ENCODE results near the gene HDDC2. TPM values are rescaled to one million over a fixed set of nuclear protein-coding genes. Genes with fewer than 3 reads are reported as not detected.

Gene HDDC2
- total RNA-seq, 2 experiments from 2014 or later, result 61.3 to 72.3 TPM

DNA sequence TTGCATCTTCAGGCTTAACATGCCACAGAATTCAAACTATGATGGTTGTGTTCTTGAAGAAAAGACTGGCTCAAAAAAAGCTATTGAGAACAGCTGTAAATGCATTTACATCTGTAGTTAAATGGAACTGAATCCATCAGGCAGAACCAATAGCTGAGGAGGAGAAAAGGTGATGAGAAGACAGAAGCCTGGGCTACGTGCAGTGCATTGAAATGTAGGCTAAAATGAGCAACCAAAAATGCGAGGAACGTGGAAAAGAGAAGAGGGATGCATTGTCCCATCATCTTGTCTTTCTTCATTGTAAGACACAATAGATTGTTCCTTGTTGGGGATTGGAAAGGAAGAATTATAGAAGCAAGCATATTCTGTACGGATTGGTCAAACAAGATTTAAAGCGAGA is 13.8 kb upstream of the HDDC2 start:
- POLR2A ChIA-PET, result no interaction called here
- no peak overlapping the region for H3K27ac Mint-ChIP-seq
- peaks cover 1% of the 10 kb centered on the region for H3K4me1 Mint-ChIP-seq
- ATAC-seq (ENCODE audit: low read depth) (no peak), DNase-seq (no peak)
- no peaks in the 10 kb centered on the region for H3K9me3 Mint-ChIP-seq
- H3K4me3 Mint-ChIP-seq, result no peak overlapping the region
- peaks cover 16% of the 10 kb centered on the region for H3K27me3 Mint-ChIP-seq
- no peaks in the 10 kb centered on the region for H3K36me3 Mint-ChIP-seq

DNA sequence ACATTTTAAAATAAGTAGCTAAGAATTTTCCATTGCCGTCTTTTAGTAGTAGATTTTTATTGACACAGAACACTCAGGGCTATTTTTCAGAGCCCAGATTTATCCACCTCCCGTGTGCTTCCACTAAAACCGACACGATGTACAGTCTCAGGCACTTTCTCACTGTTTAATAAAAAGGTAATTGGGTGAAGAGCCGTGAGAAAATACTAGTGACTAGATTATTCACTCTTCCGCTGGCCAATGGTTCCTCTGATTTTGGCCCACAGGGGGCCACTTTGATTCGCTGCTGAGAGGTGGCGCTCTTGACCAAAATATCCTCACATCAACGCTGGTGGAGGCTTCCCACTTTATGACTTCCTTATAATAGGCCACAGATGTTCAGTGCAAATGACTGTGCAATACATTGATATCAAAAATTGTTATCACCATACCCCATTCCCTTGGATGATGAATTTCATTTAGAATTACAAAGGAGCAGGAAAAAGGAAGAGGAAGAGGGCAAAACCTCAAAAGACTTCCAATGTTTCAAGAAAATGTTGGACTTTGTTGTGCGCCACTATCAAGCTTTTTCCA is 12.3 kb upstream of the HDDC2 start:
- H3K36me3 Mint-ChIP-seq, result no peaks in the 10 kb centered on the region
- H3K4me3 Mint-ChIP-seq, result no peak overlapping the region
- H3K27me3 Mint-ChIP-seq, result peaks cover 18% of the 10 kb centered on the region
- no peak overlapping the region for H3K27ac Mint-ChIP-seq
- peaks cover 1% of the 10 kb centered on the region for H3K4me1 Mint-ChIP-seq
- DNase-seq (peak; percentile 43), ATAC-seq (ENCODE audit: low read depth) (peak; percentile 56)
- POLR2A ChIA-PET, result interaction anchor here (0.5 kb wide), 1 partner anchor 438 kb away, joined by 4 read pairs; no protein-coding TSS in a partner anchor
- H3K9me3 Mint-ChIP-seq, result no peaks in the 10 kb centered on the region

GRCh38 chr6:125312950-125313349 is 11.2 kb upstream of the HDDC2 start:
- H3K36me3 Mint-ChIP-seq, result no peaks in the 10 kb centered on the region
- H3K9me3 Mint-ChIP-seq, result no peaks in the 10 kb centered on the region
- H3K4me3 Mint-ChIP-seq, result no peak overlapping the region
- peaks cover 5% of the 10 kb centered on the region for H3K4me1 Mint-ChIP-seq
- peaks cover 21% of the 10 kb centered on the region for H3K27me3 Mint-ChIP-seq
- ATAC-seq (ENCODE audit: low read depth) (no peak), DNase-seq (no peak)
- H3K27ac Mint-ChIP-seq, result no peak overlapping the region
- POLR2A ChIA-PET, result interaction anchor here (0.7 kb wide), 1 partner anchor 1524 kb away, joined by 3 read pairs; no protein-coding TSS in a partner anchor

DNA sequence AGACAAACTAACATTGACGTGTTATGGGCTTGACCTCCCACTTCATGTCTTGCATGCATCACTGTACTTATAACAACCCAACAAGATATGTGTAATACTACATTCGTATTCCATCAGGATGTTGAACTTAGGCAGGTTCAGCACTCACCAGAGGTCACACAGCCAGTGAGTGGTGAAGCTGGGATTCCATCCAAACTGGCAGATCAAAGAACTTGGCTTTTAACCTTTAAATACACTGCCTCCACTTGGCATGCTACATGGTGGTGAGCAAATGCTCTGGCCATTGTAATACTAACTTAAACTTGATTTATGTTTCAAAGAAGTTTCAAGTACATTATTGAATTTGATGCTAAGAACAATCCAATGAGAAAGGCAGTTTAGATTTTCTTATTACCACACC is 10.7 kb upstream of the HDDC2 start:
- Mint-ChIP-seq H3K36me3 (no peaks in the 10 kb centered on the region), H3K9me3 (no peaks in the 10 kb centered on the region), H3K27ac (no peak overlapping the region), H3K4me3 (no peak overlapping the region), H3K4me1 (peaks cover 10% of the 10 kb centered on the region), H3K27me3 (peaks cover 21% of the 10 kb centered on the region)
- ATAC-seq (ENCODE audit: low read depth) (no peak), DNase-seq (no peak)
- POLR2A ChIA-PET, result no interaction called here

- DNase-seq, result no peak
These were observed 9.4 kb upstream of the HDDC2 start for GRCh38 chr6:125310994-125311649.

DNA sequence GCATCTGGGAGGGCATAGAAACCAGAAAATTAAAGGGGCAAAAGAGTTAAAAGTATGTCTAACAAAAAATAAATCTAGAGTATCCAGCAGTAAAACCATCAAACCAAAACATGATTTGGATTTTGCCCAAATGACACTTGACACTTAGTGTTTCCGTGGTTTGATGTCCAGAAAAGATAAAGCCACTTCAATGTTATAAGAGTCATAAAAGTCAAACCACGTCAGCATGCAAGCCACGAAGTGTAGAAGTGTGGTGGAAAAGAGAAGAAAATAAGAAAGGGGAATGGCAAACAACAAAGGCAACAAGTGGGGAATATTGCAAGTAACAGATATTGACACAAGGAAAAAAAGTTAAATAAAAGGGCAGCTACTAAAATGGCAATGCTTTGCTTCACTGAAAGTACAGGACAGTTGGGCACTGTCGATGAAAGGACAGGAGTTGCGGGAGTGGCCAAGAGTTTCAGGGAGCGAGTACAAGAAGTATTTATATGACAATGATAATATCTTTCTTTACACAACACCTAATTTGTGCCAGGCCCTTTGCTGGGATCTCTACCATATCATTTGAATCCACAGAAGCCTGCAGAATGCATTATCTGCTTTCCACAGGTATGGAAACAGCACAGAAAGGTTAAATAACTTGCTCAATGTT is 6.3 kb upstream of the HDDC2 start:
- Mint-ChIP-seq H3K9me3 (no peaks in the 10 kb centered on the region), H3K27me3 (peaks cover 39% of the 10 kb centered on the region), H3K36me3 (peaks cover 2% of the 10 kb centered on the region), H3K4me1 (peaks cover 14% of the 10 kb centered on the region), H3K27ac (no peak overlapping the region), H3K4me3 (no peak overlapping the region)
- POLR2A ChIA-PET, result no interaction called here
- DNase-seq (no peak), ATAC-seq (ENCODE audit: low read depth) (no peak)

More at GRCh38 chr6:125310994-125311649, 9.4 kb upstream of the HDDC2 start:
- Mint-ChIP-seq H3K27ac (no peak overlapping the region), H3K27me3 (peaks cover 23% of the 10 kb centered on the region), H3K4me3 (no peak overlapping the region), H3K36me3 (no peaks in the 10 kb centered on the region), H3K4me1 (peaks cover 10% of the 10 kb centered on the region), H3K9me3 (no peaks in the 10 kb centered on the region)
- ATAC-seq (ENCODE audit: low read depth), result peak; percentile 66
- POLR2A ChIA-PET, result no interaction called here

GRCh38 chr6:125307150-125307838 is 5.5 kb upstream of the HDDC2 start:
- H3K27me3 Mint-ChIP-seq, result peaks cover 33% of the 10 kb centered on the region
- no peak for DNase-seq
- H3K9me3 Mint-ChIP-seq, result no peaks in the 10 kb centered on the region
- no peak overlapping the region for H3K4me3 Mint-ChIP-seq
- H3K27ac Mint-ChIP-seq, result no peak overlapping the region
- peaks cover 21% of the 10 kb centered on the region for H3K4me1 Mint-ChIP-seq
- POLR2A ChIA-PET, result no interaction called here
- no peak for ATAC-seq (ENCODE audit: low read depth)
- H3K36me3 Mint-ChIP-seq, result peaks cover 4% of the 10 kb centered on the region

- Mint-ChIP-seq H3K9me3 (no peaks in the 10 kb centered on the region), H3K4me1 (peaks cover 24% of the 10 kb centered on the region), H3K27me3 (peaks cover 30% of the 10 kb centered on the region), H3K4me3 (no peak overlapping the region), H3K36me3 (peaks cover 6% of the 10 kb centered on the region), H3K27ac (no peak overlapping the region)
- DNase-seq (no peak), ATAC-seq (ENCODE audit: low read depth) (no peak)
- POLR2A ChIA-PET, result no interaction called here
These were observed 5.0 kb upstream of the HDDC2 start for GRCh38 chr6:125306756-125307149.

- Mint-ChIP-seq H3K27ac (no peak overlapping the region), H3K4me1 (peaks cover 34% of the 10 kb centered on the region), H3K27me3 (peaks cover 26% of the 10 kb centered on the region), H3K4me3 (no peak overlapping the region), H3K9me3 (no peaks in the 10 kb centered on the region), H3K36me3 (peaks cover 9% of the 10 kb centered on the region)
- no peak for DNase-seq
- POLR2A ChIA-PET, result interaction anchor here (1.0 kb wide), 1 partner anchor 485 kb away, joined by 4 read pairs; the partner anchor contains the start of gene NCOA7
- ATAC-seq (ENCODE audit: low read depth), result no peak
These were observed 3.3 kb upstream of the HDDC2 start for GRCh38 chr6:125304970-125305660.

GRCh38 chr6:125303512-125303854 is 1.7 kb upstream of the HDDC2 start:
- Mint-ChIP-seq H3K4me1 (peaks cover 42% of the 10 kb centered on the region), H3K4me3 (no peak overlapping the region), H3K27me3 (peaks cover 25% of the 10 kb centered on the region), H3K36me3 (peaks cover 20% of the 10 kb centered on the region), H3K27ac (no peak overlapping the region), H3K9me3 (no peaks in the 10 kb centered on the region)
- ATAC-seq (ENCODE audit: low read depth) (no peak), DNase-seq (no peak)
- POLR2A ChIA-PET, result no interaction called here

DNA sequence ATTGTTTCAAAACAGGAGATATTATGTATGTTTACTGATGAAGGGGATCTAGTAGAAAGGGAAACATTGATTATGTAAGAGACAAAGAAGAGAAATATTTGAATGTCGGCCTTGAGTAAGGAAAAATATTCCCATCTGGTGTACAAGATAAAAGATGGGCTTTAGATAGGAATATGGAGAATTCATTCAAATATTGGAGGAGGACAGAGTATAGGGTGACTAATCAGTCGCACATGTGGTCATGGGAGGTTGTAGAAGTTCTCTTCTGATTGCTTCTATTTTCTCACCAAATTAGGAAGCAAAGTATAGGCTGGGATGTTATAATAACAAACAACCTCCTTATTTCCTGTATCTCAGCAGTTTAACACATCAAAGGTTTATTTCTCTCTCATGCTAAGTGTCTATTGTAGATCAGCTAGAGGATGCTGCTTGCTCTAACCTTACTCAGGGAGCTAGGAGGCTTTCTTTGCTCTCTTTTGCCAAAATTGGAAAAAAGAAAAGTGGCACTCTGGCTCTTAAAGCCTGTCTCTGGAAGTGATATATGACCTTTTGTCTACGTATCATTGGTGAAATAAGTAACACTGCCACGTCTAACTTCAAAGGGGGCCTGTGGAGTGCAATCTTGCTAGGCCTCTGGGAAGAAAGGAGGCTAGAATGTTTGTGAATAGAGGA is 1.2 kb upstream of the HDDC2 start:
- H3K36me3 Mint-ChIP-seq, result peaks cover 23% of the 10 kb centered on the region
- POLR2A ChIA-PET, result interaction anchor here (2.0 kb wide), 1 partner anchor 487 kb away, joined by 14 read pairs; the partner anchor contains the start of gene NCOA7
- peak overlapping the region; percentile 90 for H3K27ac Mint-ChIP-seq
- DNase-seq, result no peak
- ATAC-seq (ENCODE audit: low read depth), result peak; percentile 50
- peak overlapping the region; percentile 92 for H3K4me3 Mint-ChIP-seq
- H3K4me1 Mint-ChIP-seq, result peaks cover 41% of the 10 kb centered on the region
- peaks cover 23% of the 10 kb centered on the region for H3K27me3 Mint-ChIP-seq
- H3K9me3 Mint-ChIP-seq, result no peaks in the 10 kb centered on the region

- Mint-ChIP-seq H3K4me3 (peak overlapping the region; percentile 92), H3K4me1 (peaks cover 38% of the 10 kb centered on the region), H3K27me3 (peaks cover 15% of the 10 kb centered on the region), H3K36me3 (peaks cover 37% of the 10 kb centered on the region), H3K9me3 (no peaks in the 10 kb centered on the region), H3K27ac (peak overlapping the region; percentile 87)
- ATAC-seq (ENCODE audit: low read depth), result no peak
- POLR2A ChIA-PET, result interaction anchor here (0.8 to 2.0 kb wide), 6 partner anchors 9 to 655 kb away, joined by 3 to 14 read pairs (median 4); partner anchors contain the start of gene NCOA7
- DNase-seq, result no peak
These were observed 754 bp downstream of the HDDC2 start for GRCh38 chr6:125300992-125301434.

All from activated naive CD8-positive, alpha-beta T cell treated with anti-CD3 and anti-CD28 coated beads, Interleukin-2, amount 10 ng/mL, durations not matched to agents 7 days and 5 days (primary cell).